ENCODE measurements around the gene PRDM2.
"Not testable (repeated sequence)": the region's sequence is repeated elsewhere in the genome, so short reads cannot be mapped to it uniquely, and the experiment has no call there.

Gene PRDM2

GRCh38 chr1:13699936-13700520, at the start of gene PRDM2:
PRDM2 (plus strand) TSS chr1:13700188; CDS start chr1:13715606, 15,418 bp downstream.
- DNase-seq, result peak; percentile 70

GRCh38 chr1:13651279-13651678, 48.7 kb upstream of the PRDM2 start:
- no peak for DNase-seq

- no peak for DNase-seq
Observed at GRCh38 chr1:13652238-13652637, 47.8 kb upstream of the PRDM2 start.

- DNase-seq, result no peak
Observed at GRCh38 chr1:13661539-13661938, 38.4 kb upstream of the PRDM2 start.

- DNase-seq, result no peak
Observed at GRCh38 chr1:13662493-13662892, 37.5 kb upstream of the PRDM2 start.

GRCh38 chr1:13663969-13664368, 36.0 kb upstream of the PRDM2 start:
- DNase-seq, result no peak

DNA sequence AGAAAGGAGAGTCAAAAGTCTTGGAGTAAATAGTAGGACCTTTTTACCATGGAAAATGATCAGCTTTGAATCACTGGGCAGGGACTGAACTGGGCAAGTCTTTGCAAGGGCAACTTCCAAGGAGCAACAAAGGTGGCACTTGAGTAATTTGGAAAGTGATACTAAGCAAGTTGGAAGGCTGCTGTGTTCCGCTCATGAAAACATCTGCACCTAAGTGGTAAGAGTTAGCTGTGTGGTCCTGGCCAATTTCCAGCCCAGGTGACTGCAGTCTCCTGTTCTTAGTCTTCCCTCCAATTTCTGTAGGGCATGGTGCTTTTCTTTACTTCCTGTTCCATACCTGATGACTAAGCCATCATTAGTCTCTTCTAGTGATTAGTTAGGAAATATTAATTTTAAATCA, 35.5 kb upstream of the PRDM2 start:
- no peak for DNase-seq

GRCh38 chr1:13666317-13666716, 33.7 kb upstream of the PRDM2 start:
- DNase-seq, result no peak

- no peak for DNase-seq
Observed at GRCh38 chr1:13667691-13668090, 32.3 kb upstream of the PRDM2 start.

DNA sequence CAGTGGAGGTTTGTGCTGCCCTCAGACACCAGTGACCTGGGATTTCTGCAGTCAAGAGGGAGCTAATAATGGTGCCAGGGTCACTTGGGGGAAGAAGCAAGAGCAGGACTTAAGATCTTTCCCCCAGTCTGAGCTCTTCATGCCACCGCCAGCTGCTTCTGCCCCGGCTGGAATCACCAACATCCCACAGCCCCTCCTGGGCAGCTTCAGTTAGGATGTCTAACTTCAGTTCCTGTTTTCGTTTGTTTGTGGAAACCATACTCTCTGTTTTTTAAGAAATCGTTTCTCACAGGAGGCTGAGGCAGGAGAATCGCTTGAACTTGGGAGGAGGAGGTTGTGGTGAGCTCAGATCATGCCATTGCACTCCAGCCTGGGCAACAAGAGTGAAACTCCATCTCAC, 25.6 kb upstream of the PRDM2 start:
- no peak for DNase-seq

DNA sequence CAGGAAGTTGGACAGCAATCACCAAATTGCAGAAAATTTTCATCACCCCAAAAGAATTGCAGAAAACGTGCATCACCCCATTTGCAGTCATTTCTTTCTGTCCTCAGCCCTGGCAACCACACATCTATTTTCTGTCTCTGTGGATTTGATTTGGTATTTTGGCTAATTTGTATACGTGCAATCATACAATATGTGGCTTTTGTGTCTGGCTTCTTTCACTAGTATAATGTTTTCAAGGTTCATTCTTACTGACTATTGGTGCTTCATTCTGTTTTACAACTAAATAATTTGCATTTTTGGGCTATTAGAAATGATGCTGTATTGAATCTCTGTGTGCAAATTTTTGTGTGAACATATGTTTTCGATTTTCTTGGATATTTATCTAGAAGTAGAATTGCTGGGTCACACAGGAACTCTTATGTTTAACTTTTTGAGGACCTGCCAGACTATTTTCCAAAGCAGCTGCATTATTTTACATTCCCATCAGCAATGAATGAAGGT, 24.8 kb upstream of the PRDM2 start:
- no peak for DNase-seq

DNA sequence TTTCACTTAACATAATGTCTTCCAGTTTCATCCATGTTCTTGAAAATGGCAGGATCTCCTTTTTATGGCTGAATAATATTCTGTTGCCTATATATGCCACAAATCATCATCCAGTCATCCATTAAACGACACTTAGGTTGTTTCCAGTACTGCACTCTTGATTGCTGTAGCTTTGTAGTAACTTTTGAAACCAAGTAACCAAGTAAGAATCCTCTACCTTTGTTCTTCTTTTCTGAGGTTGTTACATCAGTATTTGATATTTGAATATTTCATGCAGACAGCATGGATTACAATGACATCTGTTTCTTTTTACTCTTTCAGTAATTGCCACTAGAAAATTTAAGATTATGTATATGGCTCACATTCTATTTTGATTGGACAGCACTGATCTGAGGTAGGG, 22.1 kb upstream of the PRDM2 start:
- no peak for DNase-seq

GRCh38 chr1:13679651-13680050, 20.3 kb upstream of the PRDM2 start:
- no peak for DNase-seq

- DNase-seq, result peak; percentile 27
Observed at GRCh38 chr1:13680609-13681008, 19.4 kb upstream of the PRDM2 start.

- no peak for DNase-seq
Observed at GRCh38 chr1:13681921-13682320, 18.1 kb upstream of the PRDM2 start.

DNA sequence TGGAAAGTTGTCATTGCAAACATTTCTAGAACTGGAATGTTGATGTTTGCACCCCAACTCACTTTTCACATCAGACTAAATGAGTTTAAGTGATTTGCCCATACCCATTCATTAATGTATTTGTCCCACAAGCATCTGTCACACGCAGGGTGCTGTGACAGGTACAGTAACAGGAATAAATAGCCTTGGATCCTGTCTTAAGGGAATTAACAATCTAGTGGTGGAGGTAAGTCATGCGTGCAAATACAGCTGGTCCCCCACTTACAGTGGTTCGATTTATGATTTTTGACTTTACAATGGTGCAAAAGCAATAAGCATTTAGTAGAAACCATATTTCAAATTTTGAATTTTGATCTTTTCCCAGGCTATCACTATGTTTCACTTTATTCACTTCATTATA, 17.5 kb upstream of the PRDM2 start:
- no peak for DNase-seq

GRCh38 chr1:13683206-13683605, 16.8 kb upstream of the PRDM2 start:
- DNase-seq, result no peak

DNA sequence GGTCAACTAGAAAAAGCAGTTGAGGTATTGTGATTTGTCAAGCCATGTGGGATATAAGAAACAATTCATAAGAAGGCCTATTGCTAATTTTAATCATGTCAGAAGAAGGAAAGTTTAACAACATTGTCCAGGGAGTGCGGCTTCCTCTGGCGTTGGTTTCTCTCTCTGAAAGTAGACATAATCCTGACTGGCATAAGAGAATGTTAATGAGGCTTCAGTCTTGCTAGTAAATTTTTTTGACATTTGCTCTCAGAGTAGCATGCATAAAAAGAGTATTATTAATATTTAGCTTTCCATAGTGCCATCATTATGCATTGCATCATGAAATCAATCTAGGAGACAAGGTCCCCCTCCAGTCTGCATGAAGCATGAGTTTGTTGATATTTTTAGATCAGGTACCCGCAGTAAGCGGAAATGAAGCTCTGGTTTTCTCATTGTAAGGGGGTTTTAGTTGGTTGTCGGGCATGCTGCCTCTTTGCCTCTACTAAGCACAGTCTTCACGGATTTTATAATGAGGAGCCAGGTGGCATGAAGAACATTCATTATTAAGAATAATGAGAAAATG, 12.8 kb upstream of the PRDM2 start:
- no peak for DNase-seq

GRCh38 chr1:13693094-13693493, 6.9 kb upstream of the PRDM2 start:
- DNase-seq, result not testable (repeated sequence)

- DNase-seq, result no peak
Observed at GRCh38 chr1:13694886-13695684, 4.9 kb upstream of the PRDM2 start.

DNA sequence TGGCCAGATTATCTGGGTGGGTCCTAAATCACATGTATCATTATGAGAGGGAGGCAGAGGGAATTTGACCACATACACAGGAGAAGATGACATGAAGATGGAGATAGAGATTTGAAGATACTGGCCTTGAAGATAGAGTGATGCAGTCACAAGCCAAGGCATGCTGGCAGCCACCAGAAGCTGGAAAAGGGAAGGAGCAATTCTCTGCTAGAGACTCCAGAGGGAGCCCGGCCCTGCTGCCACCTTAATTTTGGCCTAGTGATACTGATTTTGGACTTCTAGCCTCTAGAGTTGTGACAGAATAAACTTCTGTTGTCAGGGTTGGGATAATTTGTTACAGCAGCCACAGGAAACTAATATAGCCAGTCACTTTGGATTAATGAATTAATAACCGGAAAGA, 2.2 kb upstream of the PRDM2 start:
- no peak for DNase-seq

- no peak for DNase-seq
Observed at GRCh38 chr1:13699510-13699909, 478 bp upstream of the PRDM2 start.

DNA sequence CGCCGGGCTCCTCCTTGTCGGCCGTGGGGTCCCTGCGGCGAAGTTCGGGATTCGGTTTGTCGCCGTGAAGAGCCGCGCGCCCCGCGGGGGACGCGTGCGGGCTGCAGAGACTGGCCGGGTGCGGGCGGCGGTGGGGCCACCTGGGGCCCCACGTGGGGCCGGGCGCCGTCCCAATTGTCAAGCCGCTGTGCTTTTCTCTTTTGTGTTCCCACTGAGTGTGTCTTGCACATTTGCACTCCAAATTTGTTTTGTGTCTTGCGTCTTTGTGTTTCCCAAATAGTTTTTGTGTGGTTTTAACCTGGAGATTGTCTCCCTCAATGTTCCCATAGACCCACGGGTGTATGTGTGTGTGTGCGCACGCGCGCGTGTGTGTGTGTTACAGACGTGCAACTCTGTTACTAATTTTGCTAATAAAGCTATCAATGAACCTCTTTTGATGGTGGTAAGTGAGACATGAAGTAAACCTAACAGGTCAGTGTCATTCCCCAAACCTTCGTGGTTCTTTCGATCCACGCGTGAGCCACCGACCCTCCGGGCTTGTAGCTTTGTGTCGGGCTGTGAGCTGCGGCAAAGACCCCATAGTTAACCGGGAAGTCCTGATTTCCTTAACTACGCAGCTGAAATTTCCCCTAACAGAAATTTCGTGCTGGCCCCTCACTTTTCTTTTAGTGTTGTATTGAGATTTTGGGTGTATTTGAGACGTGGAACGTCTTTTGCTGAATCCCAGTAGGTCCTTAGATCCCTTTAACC, 708 bp downstream of the PRDM2 start:
- DNase-seq, result peak; percentile 59

- no peak for DNase-seq
Observed at GRCh38 chr1:13701271-13701640, 1.3 kb downstream of the PRDM2 start.
